HEK293 (cell line): ENCODE data around the gene TET3.

Source experiments
- CTCF ChIA-PET: fragments of 350-600 bp; formaldehyde crosslinking; extraction: SDS; loops from one replicate; lab custom pipeline; 2021; ENCODE audit warnings: antibody characterized with exemption; lab: Yijun Ruan, JAX
- POLR2A ChIA-PET: fragments of 300-600 bp; formaldehyde crosslinking; extraction: SDS; loops from one replicate; lab custom pipeline; 2020; ENCODE audit warnings: antibody characterized with exemption, inconsistent platforms; lab: Yijun Ruan, JAX
- H3K27ac ChIP-seq: fragments of 200-500 bp; sonication (Bioruptor generic); 2 replicates; pipeline ENCODE4 v1.5.1; 2014; ENCODE audit warnings: low read depth, low read length, control low read depth, inconsistent platforms; ENCODE audit errors: extremely low read depth
- H3K36me3 ChIP-seq, 2 experiments: fragments of 200-500 bp in 1 of 2; sonication (Bioruptor generic) in 1 of 2; 1 replicate in 1 of 2; 2 replicates in 1 of 2; pipeline ENCODE4 v1.5.1; 2014 to 2017; ENCODE audit warnings: inconsistent platforms in 2 of 2, low read length in 2 of 2; ENCODE audit not compliant: control insufficient read depth in 2 of 2, insufficient read depth in 1 of 2
- H3K4me1 ChIP-seq: fragments of 200-500 bp; sonication (Bioruptor generic); 2 replicates; pipeline ENCODE4 v1.5.1; 2014; ENCODE audit warnings: mild to moderate bottlenecking, low read length, inconsistent platforms; ENCODE audit not compliant: control insufficient read depth, insufficient read depth
- H3K4me3 ChIP-seq: 2 replicates; pipeline ENCODE4 v1.5.1; 2011; ENCODE audit warnings: low read depth, mild to moderate bottlenecking, control low read depth, low read length, moderate library complexity
- H3K9me3 ChIP-seq: fragments of 200-500 bp; sonication (Bioruptor generic); 2 replicates; pipeline ENCODE4 v1.5.1; 2014; ENCODE audit warnings: low read depth, low read length, inconsistent platforms; ENCODE audit not compliant: control insufficient read depth, insufficient read depth
- ATF2 ChIP-seq: fragments of 450-650 bp; formaldehyde crosslinking; IDR thresholded peaks from 2 replicates; pipeline ENCODE4 v1.5.1; 2016; ENCODE audit warnings: missing biosample characterization, missing genetic modification characterization, low read depth
- GLIS1 ChIP-seq: fragments of 450-650 bp; formaldehyde crosslinking; IDR thresholded peaks from 2 replicates; pipeline ENCODE4 v1.5.1; 2016; ENCODE audit warnings: missing biosample characterization, missing genetic modification characterization
- KLF8 ChIP-seq: fragments of 450-650 bp; formaldehyde crosslinking; IDR thresholded peaks from 2 replicates; pipeline ENCODE4 v1.5.1; 2016; ENCODE audit warnings: missing biosample characterization, missing genetic modification characterization
- REST ChIP-seq: fragments of 450-650 bp; formaldehyde crosslinking; IDR thresholded peaks from 2 replicates; pipeline ENCODE4 v1.5.1; 2016; ENCODE audit warnings: missing biosample characterization, missing genetic modification characterization
- SCRT2 ChIP-seq: fragments of 450-650 bp; formaldehyde crosslinking; IDR thresholded peaks from 2 replicates; pipeline ENCODE4 v1.5.1; 2016; ENCODE audit warnings: missing biosample characterization, missing genetic modification characterization
- TCF7L2 ChIP-seq: IDR thresholded peaks from 2 replicates; pipeline ENCODE4 v1.6.1; 2011; ENCODE audit warnings: low read depth, mild to moderate bottlenecking, inconsistent platforms, low read length, moderate library complexity, borderline replicate concordance
- ZNF140 ChIP-seq: fragments of 450-650 bp; formaldehyde crosslinking; IDR thresholded peaks from 2 replicates; pipeline ENCODE4 v1.5.1; 2016; ENCODE audit warnings: missing biosample characterization, missing genetic modification characterization
- ZNF341 ChIP-seq: fragments of 450-650 bp; formaldehyde crosslinking; IDR thresholded peaks from 2 replicates; pipeline ENCODE4; 2016; ENCODE audit warnings: low read depth, missing biosample characterization, missing genetic modification characterization
- ZNF366 ChIP-seq: fragments of 450-650 bp; formaldehyde crosslinking; conservative IDR thresholded peaks from 2 replicates; pipeline ENCODE4 v1.5.1; 2016; ENCODE audit warnings: missing biosample characterization, missing genetic modification characterization
- ZNF449 ChIP-seq: fragments of 450-650 bp; formaldehyde crosslinking; IDR thresholded peaks from 2 replicates; pipeline ENCODE4 v1.5.1; 2017; ENCODE audit warnings: missing biosample characterization, mild to moderate bottlenecking, missing genetic modification characterization, moderate library complexity
- ZNF596 ChIP-seq: fragments of 450-650 bp; IDR thresholded peaks from 2 replicates; pipeline ENCODE4 v1.5.0; 2018; ENCODE audit warnings: missing biosample characterization, mild to moderate bottlenecking, missing genetic modification characterization, moderate library complexity
- ZNF791 ChIP-seq: fragments of 450-650 bp; formaldehyde crosslinking; IDR thresholded peaks from 2 replicates; pipeline ENCODE4 v1.5.1; 2016; ENCODE audit warnings: missing biosample characterization, missing genetic modification characterization
- ZNF843 ChIP-seq: fragments of 450-650 bp; formaldehyde crosslinking; IDR thresholded peaks from 2 replicates; pipeline ENCODE4 v1.5.1; 2016; ENCODE audit warnings: missing biosample characterization, missing genetic modification characterization

The TET3 gene

GRCh38 chr2:73986085-73986681, 1.5 kb downstream of the TET3 start (continued):
- TF ChIP-seq ZNF596 (tag by site-specific recombination) (no peak), ZNF791 (tag by site-specific recombination) (no peak), SCRT2 (tag by site-specific recombination) (peak; percentile 62), GLIS1 (tag by site-specific recombination) (peak; percentile 32; the same call in 1 of the 2 replicates), TCF7L2 (no peak), ZNF140 (no peak), ZNF366 (tag by site-specific recombination) (no peak), ATF2 (tag by site-specific recombination) (no peak)

GRCh38 chr2:73987109-73987947, 2.6 kb downstream of the TET3 start:
- CTCF ChIA-PET: interaction anchor here (0.5 to 0.6 kb wide), 2 partner anchors 9 to 40 kb away, joined by 3 read pairs; no protein-coding TSS in a partner anchor
- Histone ChIP-seq H3K9me3 (no peaks in the 10 kb centered on the region), H3K36me3 (peaks cover 4 to 39% of the 10 kb centered on the region in 2 experiments; a peak in 2 of 3 replicates), H3K4me1 (peaks cover 7% of the 10 kb centered on the region; the same call in 1 of the 2 replicates), H3K4me3 (no peak overlapping the region), H3K27ac (no peak overlapping the region)
- TF ChIP-seq ZNF449: peak; percentile 87
- peak; percentile 92 for TF ChIP-seq REST
- TF ChIP-seq ZNF843 (tag by site-specific recombination): no peak
- POLR2A ChIA-PET: interaction anchor here (0.6 to 2.5 kb wide), 4 partner anchors 10 to 366 kb away, joined by 3 to 10 read pairs (median 6); no protein-coding TSS in a partner anchor

GRCh38 chr2:73987948-73988700, 3.4 kb downstream of the TET3 start:
- H3K4me1 ChIP-seq: peaks cover 7% of the 10 kb centered on the region; the same call in 1 of the 2 replicates
- ChIA-PET CTCF (interaction anchor here (0.5 to 0.6 kb wide), 2 partner anchors 8 to 118 kb away, joined by 3 to 4 read pairs; no protein-coding TSS in a partner anchor), POLR2A (interaction anchor here (0.5 to 1.5 kb wide), 5 partner anchors 9 to 365 kb away, joined by 3 to 8 read pairs (median 4); no protein-coding TSS in a partner anchor)
- no peak overlapping the region for H3K4me3 ChIP-seq
- no peaks in the 10 kb centered on the region for H3K9me3 ChIP-seq
- H3K27ac ChIP-seq: no peak overlapping the region
- TF ChIP-seq ZNF341 (tag by site-specific recombination) (peak; percentile 78), KLF8 (tag by site-specific recombination) (no peak)
- peaks cover 4 to 39% of the 10 kb centered on the region in 2 experiments; a peak in 2 of 3 replicates for H3K36me3 ChIP-seq
